Measurements from ENCODE around the gene SLC16A12. TPM values are rescaled to one million over a fixed set of nuclear protein-coding genes. Genes with fewer than 3 reads are reported as not detected.
A peak's percentile ranks its signal among the peaks of the same experiment; 100 is the strongest.
"Not testable (repeated sequence)": the region's sequence is repeated elsewhere in the genome, so short reads cannot be mapped to it uniquely, and the experiment has no call there.

The SLC16A12 gene
- total and polyA plus RNA-seq, 5 donors from 2014 or later, result not detected

DNA sequence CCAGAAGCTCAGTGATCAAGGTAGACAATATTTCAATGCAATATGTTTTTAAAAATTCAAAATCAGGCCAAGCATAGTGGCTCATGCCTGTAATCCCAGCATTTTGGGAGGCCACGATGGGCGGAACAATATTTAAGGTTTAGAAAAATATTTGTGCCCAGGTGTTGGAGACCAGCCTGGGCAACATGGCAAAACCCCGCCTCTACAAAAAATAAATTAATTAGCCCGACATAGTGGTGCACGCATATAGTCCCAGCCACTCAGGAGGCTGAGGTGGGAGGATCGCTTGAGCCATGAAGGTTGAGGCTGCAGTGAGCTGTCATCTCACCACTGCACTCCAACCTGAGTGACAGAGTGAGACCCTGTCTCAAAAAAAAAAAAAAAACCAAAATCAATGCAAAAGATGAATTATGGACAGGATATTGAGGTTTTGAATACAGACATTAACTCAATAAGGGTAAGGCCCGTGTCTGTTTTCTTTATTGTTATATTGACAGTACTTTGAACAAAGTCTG lies 121.9 kb downstream of the SLC16A12 start:
- Histone ChIP-seq H3K36me3 (ENCODE audit: control insufficient read depth, insufficient read depth, low read length) (peaks cover 19% of the 10 kb centered on the region), H3K9me3 (ENCODE audit: control insufficient read depth in 2 of 2, low read length in 2 of 2) (no peaks in the 10 kb centered on the region), H3K27ac (ENCODE audit: insufficient read depth, low read length, poor library complexity, severe bottlenecking) (peak overlapping the region; percentile 90), H3K27me3 (ENCODE audit: control insufficient read depth, insufficient read depth, low read length) (no peaks in the 10 kb centered on the region), H3K4me1 (ENCODE audit: control insufficient read depth, insufficient read depth, low read length, poor library complexity, severe bottlenecking) (peaks cover 40% of the 10 kb centered on the region), H3K4me3 (ENCODE audit: low read depth, low read length) (peak overlapping the region; percentile 99)
- Mint-ChIP-seq H3K27ac (peak overlapping the region; percentile 99 to 100 (median 99)), H3K9me3 (peaks cover 0 to 3% (median 0%) of the 10 kb centered on the region in 7 donors), H3K4me3 (peak overlapping the region; percentile 94 to 99 (median 96)), H3K27me3 (no peaks in the 10 kb centered on the region), H3K36me3 (peaks cover 16% of the 10 kb centered on the region), H3K4me1 (peaks cover 29 to 72% (median 41%) of the 10 kb centered on the region in 4 donors)
- ATAC-seq (ENCODE audit: low read depth in 2 of 2) (no peak), DNase-seq (no peak)

DNA sequence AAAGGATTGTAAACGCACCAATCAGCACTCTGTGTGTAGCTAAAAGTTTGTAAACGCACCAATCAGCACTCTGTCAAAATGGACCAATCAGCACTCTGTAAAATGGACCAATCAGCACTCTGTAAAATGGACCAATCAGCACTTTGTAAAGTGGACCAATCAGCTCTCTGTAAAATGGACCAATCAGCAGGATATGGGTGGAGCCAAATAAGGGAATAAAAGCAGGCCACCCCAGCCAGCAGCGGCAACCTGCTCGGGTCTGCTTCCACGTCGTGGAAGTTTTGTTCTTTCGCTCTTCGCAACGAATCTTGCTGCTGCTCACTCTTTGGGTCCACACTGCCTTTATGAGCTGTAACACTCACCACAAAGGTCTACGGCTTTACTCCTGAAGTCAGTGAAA lies 123.1 kb downstream of the SLC16A12 start:
- not testable (repeated sequence) for H3K4me3 ChIP-seq (ENCODE audit: low read depth, low read length); H3K9me3 Mint-ChIP-seq; H3K27me3 ChIP-seq (ENCODE audit: control insufficient read depth, insufficient read depth, low read length); H3K27me3 Mint-ChIP-seq; H3K36me3 ChIP-seq (ENCODE audit: control insufficient read depth, insufficient read depth, low read length); H3K27ac ChIP-seq (ENCODE audit: insufficient read depth, low read length, poor library complexity, severe bottlenecking); H3K9me3 ChIP-seq (ENCODE audit: control insufficient read depth in 2 of 2, low read length in 2 of 2); ATAC-seq (ENCODE audit: low read depth in 2 of 2)
- Mint-ChIP-seq H3K4me1 (peaks cover 17 to 60% (median 30%) of the 10 kb centered on the region in 4 donors), H3K36me3 (peaks cover 13% of the 10 kb centered on the region), H3K4me3 (peak overlapping the region; percentile 59 to 98 (median 72)), H3K27ac (peak overlapping the region; percentile 37 to 92 (median 56))
- DNase-seq, result peak in 1 of 3 donors; percentile 43
- peaks cover 28% of the 10 kb centered on the region for H3K4me1 ChIP-seq (ENCODE audit: control insufficient read depth, insufficient read depth, low read length, poor library complexity, severe bottlenecking)

DNA sequence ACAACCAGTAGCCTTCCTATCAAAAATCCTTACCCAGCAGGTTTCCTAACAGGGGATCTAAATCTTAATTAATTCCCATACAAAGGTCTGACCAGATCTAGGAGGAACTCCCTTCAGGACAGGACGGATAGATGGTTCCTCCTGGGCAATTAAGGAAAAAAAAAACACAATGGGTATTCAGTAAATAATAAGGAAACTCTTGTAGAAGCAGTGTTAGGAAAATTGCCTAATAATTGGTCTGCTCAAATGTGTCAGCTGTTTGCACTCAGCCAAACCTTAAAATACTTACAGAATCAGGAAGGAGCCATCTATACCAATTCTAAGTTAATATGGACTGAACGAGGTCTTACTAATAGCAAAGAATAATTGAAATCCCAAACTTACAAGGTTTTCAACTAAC lies 124.3 kb downstream of the SLC16A12 start:
- H3K36me3 ChIP-seq (ENCODE audit: control insufficient read depth, insufficient read depth, low read length); ATAC-seq (ENCODE audit: low read depth in 2 of 2); H3K4me3 ChIP-seq (ENCODE audit: low read depth, low read length); DNase-seq; H3K9me3 Mint-ChIP-seq; H3K27ac ChIP-seq (ENCODE audit: insufficient read depth, low read length, poor library complexity, severe bottlenecking); H3K27ac Mint-ChIP-seq; H3K9me3 ChIP-seq (ENCODE audit: control insufficient read depth in 2 of 2, low read length in 2 of 2); H3K27me3 ChIP-seq (ENCODE audit: control insufficient read depth, insufficient read depth, low read length); H3K27me3 Mint-ChIP-seq: not testable (repeated sequence)
- peaks cover 18% of the 10 kb centered on the region for H3K4me1 ChIP-seq (ENCODE audit: control insufficient read depth, insufficient read depth, low read length, poor library complexity, severe bottlenecking)
- Mint-ChIP-seq H3K36me3 (peaks cover 14% of the 10 kb centered on the region), H3K4me1 (peaks cover 9 to 50% (median 21%) of the 10 kb centered on the region in 4 donors), H3K4me3 (peak overlapping the region in 1 of 4 donors; percentile 98)

DNA sequence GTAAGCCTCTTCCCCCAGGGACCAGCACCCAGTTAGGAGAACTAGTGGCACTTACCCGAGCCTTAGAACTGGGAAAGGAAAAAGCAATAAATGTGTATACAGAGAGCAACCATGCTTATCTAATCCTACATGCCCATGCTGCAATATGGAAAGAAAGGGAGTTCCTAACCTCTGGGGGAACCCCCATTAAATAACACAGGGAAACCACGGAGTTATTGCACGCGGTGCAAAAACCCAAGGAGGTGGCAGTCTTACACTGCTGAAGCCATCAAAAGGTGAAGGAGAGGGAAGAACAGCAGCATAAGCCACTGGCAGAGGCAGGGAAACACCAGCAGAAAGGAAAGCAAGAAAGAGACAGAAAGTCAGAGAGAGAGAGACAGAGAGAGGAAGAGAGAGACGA lies 124.8 kb downstream of the SLC16A12 start:
- peaks cover 6 to 44% (median 18%) of the 10 kb centered on the region in 4 donors for H3K4me1 Mint-ChIP-seq
- not testable (repeated sequence) for H3K27me3 ChIP-seq (ENCODE audit: control insufficient read depth, insufficient read depth, low read length); DNase-seq; H3K27ac ChIP-seq (ENCODE audit: insufficient read depth, low read length, poor library complexity, severe bottlenecking); H3K36me3 ChIP-seq (ENCODE audit: control insufficient read depth, insufficient read depth, low read length); H3K27ac Mint-ChIP-seq; ATAC-seq (ENCODE audit: low read depth in 2 of 2); H3K27me3 Mint-ChIP-seq; H3K9me3 Mint-ChIP-seq; H3K4me3 ChIP-seq (ENCODE audit: low read depth, low read length); H3K9me3 ChIP-seq (ENCODE audit: control insufficient read depth in 2 of 2, low read length in 2 of 2)
- H3K36me3 Mint-ChIP-seq, result peaks cover 18% of the 10 kb centered on the region
- H3K4me1 ChIP-seq (ENCODE audit: control insufficient read depth, insufficient read depth, low read length, poor library complexity, severe bottlenecking), result peaks cover 12% of the 10 kb centered on the region
- H3K4me3 Mint-ChIP-seq, result peak overlapping the region; percentile 31 to 98 (median 47)

DNA sequence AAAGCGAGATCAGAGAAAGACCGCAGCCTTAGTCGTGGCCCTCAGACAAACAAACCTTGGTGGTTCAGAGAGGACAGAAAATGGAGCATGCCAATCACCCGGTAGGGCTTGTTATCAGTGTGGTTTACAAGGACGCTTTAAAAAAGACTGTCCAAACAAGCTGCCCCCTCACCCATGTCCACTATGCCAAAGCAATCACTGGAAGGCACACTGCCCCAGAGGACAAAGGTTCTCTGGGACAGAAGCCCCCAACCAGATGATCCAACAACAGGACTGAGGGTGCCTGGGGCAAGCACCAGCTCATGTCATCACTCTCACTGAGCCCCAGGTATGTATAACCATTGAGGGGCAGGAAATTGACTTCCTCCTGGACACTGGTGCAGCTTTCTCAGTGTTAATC lies 126.1 kb downstream of the SLC16A12 start:
- not testable (repeated sequence) for DNase-seq; ATAC-seq (ENCODE audit: low read depth in 2 of 2); H3K27ac ChIP-seq (ENCODE audit: insufficient read depth, low read length, poor library complexity, severe bottlenecking); H3K36me3 ChIP-seq (ENCODE audit: control insufficient read depth, insufficient read depth, low read length); H3K4me3 ChIP-seq (ENCODE audit: low read depth, low read length); H3K27me3 ChIP-seq (ENCODE audit: control insufficient read depth, insufficient read depth, low read length); H3K9me3 Mint-ChIP-seq; H3K27me3 Mint-ChIP-seq; H3K4me1 ChIP-seq (ENCODE audit: control insufficient read depth, insufficient read depth, low read length, poor library complexity, severe bottlenecking); H3K9me3 ChIP-seq (ENCODE audit: control insufficient read depth in 2 of 2, low read length in 2 of 2); H3K4me3 Mint-ChIP-seq; H3K27ac Mint-ChIP-seq
- H3K36me3 Mint-ChIP-seq, result peaks cover 30% of the 10 kb centered on the region
- H3K4me1 Mint-ChIP-seq, result peaks cover 6 to 39% (median 21%) of the 10 kb centered on the region in 4 donors

DNA sequence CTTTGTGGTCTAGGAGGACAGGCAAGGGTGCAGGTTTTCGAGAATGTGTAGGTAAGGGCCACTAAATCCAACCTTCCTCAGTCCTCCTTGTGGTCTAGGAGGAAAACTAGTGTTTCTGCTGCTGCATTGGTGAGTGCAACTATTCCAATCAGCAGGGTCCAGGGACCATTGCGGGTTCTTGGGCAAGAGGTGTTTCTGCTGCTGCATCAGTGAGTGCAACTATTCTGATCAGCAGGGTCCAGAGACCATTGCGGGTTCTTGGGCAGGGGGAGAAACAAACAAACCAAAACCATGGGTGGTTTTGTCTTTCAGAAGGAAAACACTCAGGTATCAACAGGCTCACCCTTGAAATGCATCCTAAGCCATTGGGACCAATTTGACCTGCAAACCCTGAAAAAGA lies 127.6 kb downstream of the SLC16A12 start:
- H3K36me3 ChIP-seq (ENCODE audit: control insufficient read depth, insufficient read depth, low read length); H3K27ac Mint-ChIP-seq; DNase-seq; ATAC-seq (ENCODE audit: low read depth in 2 of 2); H3K4me3 ChIP-seq (ENCODE audit: low read depth, low read length); H3K27ac ChIP-seq (ENCODE audit: insufficient read depth, low read length, poor library complexity, severe bottlenecking); H3K9me3 ChIP-seq (ENCODE audit: control insufficient read depth in 2 of 2, low read length in 2 of 2); H3K4me1 ChIP-seq (ENCODE audit: control insufficient read depth, insufficient read depth, low read length, poor library complexity, severe bottlenecking); H3K27me3 Mint-ChIP-seq; H3K9me3 Mint-ChIP-seq; H3K27me3 ChIP-seq (ENCODE audit: control insufficient read depth, insufficient read depth, low read length): not testable (repeated sequence)
- Mint-ChIP-seq H3K36me3 (peaks cover 44% of the 10 kb centered on the region), H3K4me3 (peak overlapping the region in 1 of 4 donors; percentile 22), H3K4me1 (peaks cover 6 to 26% (median 20%) of the 10 kb centered on the region in 4 donors)

DNA sequence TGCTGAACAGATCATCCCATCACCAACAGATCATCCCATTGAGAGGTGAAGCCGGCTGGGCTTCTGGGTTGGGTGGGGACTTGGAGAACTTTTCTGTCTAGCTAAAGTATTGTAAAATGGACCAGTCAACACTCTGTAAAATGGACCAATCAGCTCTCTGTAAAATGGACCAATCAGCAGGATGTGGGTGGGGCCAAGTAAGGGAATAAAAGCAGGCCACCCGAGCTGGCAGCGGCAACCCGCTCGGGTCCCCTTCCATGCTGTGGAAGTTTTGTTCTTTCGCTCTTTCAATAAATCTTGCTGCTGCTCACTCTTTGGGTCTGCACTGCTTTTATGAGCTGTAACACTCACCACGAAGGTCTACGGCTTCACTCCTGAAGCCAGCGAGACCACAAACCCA lies 129.2 kb downstream of the SLC16A12 start:
- H3K4me1 ChIP-seq (ENCODE audit: control insufficient read depth, insufficient read depth, low read length, poor library complexity, severe bottlenecking); H3K27me3 ChIP-seq (ENCODE audit: control insufficient read depth, insufficient read depth, low read length); H3K27me3 Mint-ChIP-seq; DNase-seq; H3K9me3 ChIP-seq (ENCODE audit: control insufficient read depth in 2 of 2, low read length in 2 of 2); H3K4me3 ChIP-seq (ENCODE audit: low read depth, low read length); H3K36me3 ChIP-seq (ENCODE audit: control insufficient read depth, insufficient read depth, low read length); ATAC-seq (ENCODE audit: low read depth in 2 of 2); H3K27ac Mint-ChIP-seq; H3K27ac ChIP-seq (ENCODE audit: insufficient read depth, low read length, poor library complexity, severe bottlenecking); H3K9me3 Mint-ChIP-seq; H3K4me3 Mint-ChIP-seq: not testable (repeated sequence)
- Mint-ChIP-seq H3K36me3 (peaks cover 52% of the 10 kb centered on the region), H3K4me1 (peaks cover 6 to 23% (median 18%) of the 10 kb centered on the region in 4 donors)

Data from CD4-positive, CD25-positive, alpha-beta regulatory T cell (primary cell).